GM12801 (cell line): ENCODE data around the gene USP47.

Source experiments
- TF ChIP-seq, protein P1 (sequence below): IDR thresholded peaks from one replicate; pipeline ENCODE4 v1.5.1; 2011; ENCODE audit warnings: control low read depth; ENCODE audit not compliant: insufficient read length; ENCODE audit errors: extremely low read depth

The USP47 gene

GRCh38 chr11:11949482-11949881, 107.7 kb downstream of the USP47 start:
- TF ChIP-seq, protein P1, sequence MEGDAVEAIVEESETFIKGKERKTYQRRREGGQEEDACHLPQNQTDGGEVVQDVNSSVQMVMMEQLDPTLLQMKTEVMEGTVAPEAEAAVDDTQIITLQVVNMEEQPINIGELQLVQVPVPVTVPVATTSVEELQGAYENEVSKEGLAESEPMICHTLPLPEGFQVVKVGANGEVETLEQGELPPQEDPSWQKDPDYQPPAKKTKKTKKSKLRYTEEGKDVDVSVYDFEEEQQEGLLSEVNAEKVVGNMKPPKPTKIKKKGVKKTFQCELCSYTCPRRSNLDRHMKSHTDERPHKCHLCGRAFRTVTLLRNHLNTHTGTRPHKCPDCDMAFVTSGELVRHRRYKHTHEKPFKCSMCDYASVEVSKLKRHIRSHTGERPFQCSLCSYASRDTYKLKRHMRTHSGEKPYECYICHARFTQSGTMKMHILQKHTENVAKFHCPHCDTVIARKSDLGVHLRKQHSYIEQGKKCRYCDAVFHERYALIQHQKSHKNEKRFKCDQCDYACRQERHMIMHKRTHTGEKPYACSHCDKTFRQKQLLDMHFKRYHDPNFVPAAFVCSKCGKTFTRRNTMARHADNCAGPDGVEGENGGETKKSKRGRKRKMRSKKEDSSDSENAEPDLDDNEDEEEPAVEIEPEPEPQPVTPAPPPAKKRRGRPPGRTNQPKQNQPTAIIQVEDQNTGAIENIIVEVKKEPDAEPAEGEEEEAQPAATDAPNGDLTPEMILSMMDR = no peak

DNA sequence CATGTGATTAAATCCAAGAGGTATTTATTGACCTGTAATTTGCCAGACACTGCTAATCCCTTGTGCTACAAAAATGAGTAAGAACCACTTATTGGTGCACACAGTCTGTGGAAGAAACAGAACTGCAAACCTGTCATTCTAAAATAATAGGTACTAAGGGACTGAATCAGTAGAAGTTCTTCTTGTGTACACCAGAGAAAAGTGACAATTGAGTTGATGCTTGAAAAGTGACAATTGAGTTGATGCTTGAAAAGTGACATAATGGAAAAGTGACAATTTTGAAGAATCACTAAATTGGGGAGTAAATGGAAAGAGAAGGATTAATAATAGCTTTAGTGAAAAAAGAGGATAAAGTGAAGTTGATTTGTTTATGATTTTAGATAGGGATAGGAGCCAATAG, 110.3 kb downstream of the USP47 start:
- TF ChIP-seq, protein P1 = no peak

DNA sequence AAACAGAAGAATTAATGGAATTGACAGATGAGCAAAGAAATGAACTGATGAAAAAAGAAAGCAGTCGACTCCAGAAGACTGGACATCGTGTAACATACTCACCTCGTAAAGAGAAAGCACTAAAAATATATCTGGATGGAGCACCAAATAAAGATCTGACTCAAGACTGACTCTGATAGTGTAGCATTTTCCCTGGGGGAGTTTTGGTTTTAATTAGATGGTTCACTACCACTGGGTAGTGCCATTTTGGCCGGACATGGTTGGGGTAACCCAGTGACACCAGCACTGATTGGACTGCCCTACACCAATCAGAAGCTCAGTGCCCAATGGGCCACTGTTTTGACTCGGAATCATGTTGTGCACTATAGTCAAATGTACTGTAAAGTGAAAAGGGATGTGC, 114.2 kb downstream of the USP47 start:
- TF ChIP-seq, protein P1 = no peak

- TF ChIP-seq, protein P1 = no peak
Observed at GRCh38 chr11:11958403-11959231, 116.8 kb downstream of the USP47 start.

DNA sequence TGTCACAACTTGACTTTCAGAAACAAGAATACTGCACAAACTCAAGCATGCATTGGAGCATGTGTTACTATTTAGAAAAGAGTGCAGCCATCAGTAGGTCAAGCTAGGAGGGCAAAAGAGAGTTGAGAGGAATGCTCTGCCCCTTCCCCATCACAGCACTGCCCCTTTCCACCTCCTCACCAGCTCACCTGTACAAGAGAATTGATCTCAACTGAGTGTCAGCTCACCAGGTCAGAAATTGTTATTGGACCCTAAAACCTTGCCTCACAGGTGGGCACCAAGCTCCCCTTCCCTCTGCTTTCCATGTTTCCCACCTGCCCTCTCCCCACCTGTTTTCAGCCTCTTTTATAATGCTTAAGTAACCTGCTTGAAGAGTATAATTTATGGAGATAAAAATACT, 117.8 kb downstream of the USP47 start:
- TF ChIP-seq, protein P1 = no peak

DNA sequence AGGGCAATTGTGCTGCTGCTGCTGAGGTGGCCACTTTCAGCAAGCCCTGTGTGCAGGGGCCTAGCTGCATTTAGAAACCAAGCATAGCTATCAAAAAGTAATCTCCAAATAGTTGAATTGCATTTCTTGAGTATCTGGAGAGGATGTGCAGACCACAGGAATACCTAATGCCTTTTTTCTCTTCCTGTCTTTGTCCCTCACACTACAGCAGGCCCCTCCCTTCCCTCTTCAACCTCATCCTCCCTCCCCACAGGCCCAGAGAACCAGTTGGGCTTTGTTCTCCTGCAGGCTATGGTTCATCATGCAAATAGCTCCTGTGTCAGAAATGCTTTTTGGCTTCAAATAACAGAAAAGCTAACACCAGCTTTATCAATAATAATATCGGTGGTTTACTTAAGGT, 118.9 kb downstream of the USP47 start:
- TF ChIP-seq, protein P1 = no peak

- TF ChIP-seq, protein P1 = no peak
Observed at GRCh38 chr11:11961399-11962028, 119.7 kb downstream of the USP47 start.
